GM12891 (cell line): ENCODE data around the gene CSMD2.

Experiments used
- POLR2A ChIP-seq: IDR thresholded peaks from 2 replicates; pipeline ENCODE4 v1.6.1; 2011; ENCODE audit warnings: low read depth, low read length, control low read depth
- POLR2AphosphoS5 ChIP-seq: IDR thresholded peaks from 2 replicates; pipeline ENCODE4 v1.6.1; 2011; ENCODE audit warnings: low read depth, low read length, control low read depth
- TAF1 ChIP-seq: IDR thresholded peaks from 2 replicates; pipeline ENCODE4 v1.6.1; 2011; ENCODE audit warnings: low read depth, low read length, control low read depth

DNA sequence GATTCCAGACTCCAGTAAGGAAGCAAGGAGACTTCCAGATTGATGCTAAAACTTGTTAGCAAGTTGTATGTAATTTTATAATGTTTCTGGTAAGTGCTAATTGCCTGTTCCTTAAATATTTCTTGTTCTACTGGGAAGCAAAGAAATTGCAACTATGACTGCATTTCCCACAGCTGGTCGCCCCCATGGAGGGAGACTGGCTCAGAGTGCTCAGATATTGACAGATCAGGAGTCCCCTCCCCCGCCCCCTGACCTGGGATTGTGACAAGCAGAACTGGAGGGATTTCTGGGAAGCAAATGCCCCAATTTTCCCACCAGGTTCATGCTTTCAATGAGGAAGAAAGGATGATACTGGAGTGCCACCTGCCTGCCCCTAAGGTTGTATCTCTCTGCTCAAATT, 383.4 kb downstream of the CSMD2 start:
- TF ChIP-seq POLR2AphosphoS5: no peak
- no peak for TF ChIP-seq POLR2A
- no peak for TF ChIP-seq TAF1
